Dermis microvascular lymphatic vessel endothelial cell (primary cell): ENCODE data around the gene OGDH. TPM values are rescaled to one million over a fixed set of nuclear protein-coding genes. Genes with fewer than 3 reads are reported as not detected.
"Not testable (repeated sequence)": the region's sequence is repeated elsewhere in the genome, so short reads cannot be mapped to it uniquely, and the experiment has no call there.

ENCODE experiments used
- DNase-seq, 2 donors: peaks; one replicate each; pipeline versions ENCODE4 v3.0.0 to v3.0.0-alpha.2; 2010; ENCODE audit warnings: low read depth in 2 of 2
- total RNA-seq: library from RNA; depleted of rRNA; stranded (reverse); fragments of >200 nt; gene quantifications from 2 replicates; pipeline ENCODE4 v1.2.1, GENCODE V29; 2014

Gene OGDH
- 43.0 and 48.0 TPM in 2 replicates for total RNA-seq

- peak; percentile 96 to 99 for DNase-seq
Measured at GRCh38 chr7:44606341-44607140, at the start of gene OGDH. TSS of gene OGDH (plus strand) at chr7:44606627. CDS start at chr7:44624344, 17,717 bp downstream.

GRCh38 chr7:44557485-44557884, 48.9 kb upstream of the OGDH start:
- DNase-seq, result no peak

- no peak for DNase-seq
Measured at GRCh38 chr7:44559485-44559884, 46.9 kb upstream of the OGDH start.

GRCh38 chr7:44561481-44561880, 44.9 kb upstream of the OGDH start:
- no peak for DNase-seq

- DNase-seq, result no peak
Measured at GRCh38 chr7:44561962-44562621, 44.3 kb upstream of the OGDH start.

GRCh38 chr7:44562622-44562962, 43.8 kb upstream of the OGDH start:
- not testable (repeated sequence) for DNase-seq

GRCh38 chr7:44563171-44563679, 43.2 kb upstream of the OGDH start:
- DNase-seq, result no peak

- DNase-seq, result no peak
Measured at GRCh38 chr7:44564606-44565005, 41.8 kb upstream of the OGDH start.

GRCh38 chr7:44565097-44565794, 41.2 kb upstream of the OGDH start:
- peak; percentile 38 to 63 for DNase-seq

- no peak for DNase-seq
Measured at GRCh38 chr7:44565795-44566559, 40.5 kb upstream of the OGDH start.

GRCh38 chr7:44566680-44567079, 39.7 kb upstream of the OGDH start:
- no peak for DNase-seq

- DNase-seq, result no peak
Measured at GRCh38 chr7:44567884-44568283, 38.5 kb upstream of the OGDH start.

GRCh38 chr7:44568771-44569560, 37.5 kb upstream of the OGDH start:
- no peak for DNase-seq

- no peak for DNase-seq
Measured at GRCh38 chr7:44569959-44570358, 36.5 kb upstream of the OGDH start.

- no peak for DNase-seq
Measured at GRCh38 chr7:44572771-44573170, 33.7 kb upstream of the OGDH start.

- peak; percentile 93 to 97 for DNase-seq
Measured at GRCh38 chr7:44573464-44574286, 32.8 kb upstream of the OGDH start, which contains the start of gene DDX56. TSS of gene DDX56 (minus strand) at chr7:44573908. CDS start at chr7:44573895, 13 bp downstream.

GRCh38 chr7:44574287-44574872, 32.0 kb upstream of the OGDH start:
- no peak for DNase-seq

GRCh38 chr7:44575054-44575453, 31.4 kb upstream of the OGDH start:
- DNase-seq, result no peak

- no peak for DNase-seq
Measured at GRCh38 chr7:44576228-44576627, 30.2 kb upstream of the OGDH start.
